GM21390 (cell line): ENCODE data around the gene CENPP.

Source experiments
- ATAC-seq: cut with Tn5 transposase; IDR thresholded peaks from one replicate; pipeline ENCODE4 v1.9.1; 2021; ENCODE audit not compliant: unreplicated experiment

CENPP gene

DNA sequence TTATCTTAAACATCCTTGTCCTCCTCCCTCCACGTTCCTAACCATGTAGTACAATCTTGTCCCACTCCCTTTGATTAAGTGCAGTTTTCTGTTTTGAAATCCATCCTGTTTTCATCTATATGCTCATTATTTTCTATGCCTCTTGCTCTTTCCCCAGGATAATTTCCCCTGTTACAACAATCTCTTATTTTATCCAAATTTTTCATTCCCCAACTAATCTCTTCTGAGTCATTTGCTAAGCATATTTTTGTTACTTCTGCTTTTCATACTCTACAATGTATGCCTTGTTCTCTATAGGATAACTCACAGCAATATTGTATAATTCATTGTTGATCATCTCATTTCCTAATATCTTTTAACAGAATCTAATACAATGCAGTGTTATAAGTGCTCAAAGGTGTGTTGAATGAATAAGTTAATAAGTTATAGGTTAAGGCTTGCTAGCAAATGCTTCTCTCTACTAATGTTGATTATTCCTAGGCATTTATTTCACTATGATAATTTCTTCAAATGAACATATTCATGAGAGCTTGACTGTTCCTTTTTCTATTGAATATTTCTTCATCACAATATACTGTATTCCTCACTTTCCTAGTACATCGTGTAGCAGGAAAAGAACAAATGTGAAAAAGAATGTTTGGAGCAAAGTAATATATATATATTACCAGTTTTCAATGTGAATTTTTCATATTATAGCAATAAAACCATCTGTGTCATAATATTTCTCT is 97.0 kb downstream of the CENPP start:
- no peak for ATAC-seq

- no peak for ATAC-seq
These were observed 97.9 kb downstream of the CENPP start for GRCh38 chr9:92423612-92424011.

DNA sequence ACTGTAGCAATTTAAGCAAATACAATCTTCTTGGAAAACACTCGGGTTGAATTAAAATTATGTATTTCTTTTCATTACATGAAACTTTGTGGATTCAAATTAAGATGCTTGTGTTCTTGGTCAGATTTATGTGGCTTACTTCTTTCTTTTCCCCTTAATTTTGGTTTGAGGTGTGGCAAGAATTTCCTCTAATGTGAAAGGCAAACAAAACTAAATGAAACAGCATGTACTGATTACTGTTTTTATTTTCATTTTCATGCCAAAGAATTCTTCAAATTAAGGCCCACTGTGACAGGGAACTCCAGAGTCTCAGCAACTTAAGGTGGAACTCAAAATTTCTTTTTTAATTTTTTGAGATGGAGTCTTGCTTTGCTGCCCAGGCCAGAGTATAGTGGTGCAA is 98.6 kb downstream of the CENPP start, which contains the start of gene OMD:
OMD (minus strand) TSS at position 132 of the 400 bp plus-strand sequence. CDS start 6,913 bp downstream, outside the sequence.
- no peak for ATAC-seq

GRCh38 chr9:92425474-92425873 is 99.7 kb downstream of the CENPP start:
- ATAC-seq, result no peak

GRCh38 chr9:92426501-92427145 is 100.9 kb downstream of the CENPP start:
- no peak for ATAC-seq

- ATAC-seq, result no peak
These were observed 104.1 kb downstream of the CENPP start for GRCh38 chr9:92429836-92430235.

DNA sequence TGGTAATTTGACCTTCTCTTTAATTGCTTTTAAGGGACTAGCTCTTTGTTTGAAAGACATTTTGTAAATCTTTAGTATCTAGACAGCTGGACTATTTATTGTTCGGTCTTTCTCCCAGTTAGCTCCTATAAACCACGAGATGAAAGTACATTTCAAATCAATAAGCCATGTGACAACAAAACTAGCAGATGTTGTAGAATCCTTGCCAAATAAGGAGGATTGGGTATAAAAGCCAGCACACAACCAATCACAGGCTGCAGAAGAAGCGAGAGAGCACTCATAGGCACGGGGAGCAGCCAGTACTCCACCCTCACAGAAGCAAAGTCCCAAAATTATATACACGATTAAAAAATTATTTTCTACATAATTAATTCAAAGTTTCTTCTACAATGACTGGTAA is 106.6 kb downstream of the CENPP start:
- no peak for ATAC-seq

GRCh38 chr9:92432972-92433548 is 107.3 kb downstream of the CENPP start:
- ATAC-seq, result no peak

DNA sequence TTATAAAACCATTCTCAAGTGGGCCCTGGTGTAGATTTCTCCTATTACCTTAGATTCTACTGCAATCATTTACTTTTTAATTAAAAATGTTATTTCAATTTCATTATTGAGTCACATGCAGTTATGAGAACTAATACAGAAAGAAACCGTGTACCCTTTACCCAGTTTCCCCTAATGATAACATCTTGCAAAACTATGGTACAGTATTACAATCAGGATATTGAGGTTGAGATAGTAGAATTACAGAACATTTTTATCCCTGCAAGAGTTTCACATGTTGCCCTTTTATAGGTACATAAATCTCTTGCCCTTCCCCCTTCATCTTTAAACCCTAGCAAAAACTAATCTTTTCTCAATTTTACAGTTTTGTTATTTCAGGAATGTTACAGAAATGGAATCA is 109.5 kb downstream of the CENPP start:
- no peak for ATAC-seq

GRCh38 chr9:92438900-92439526 is 113.3 kb downstream of the CENPP start:
- no peak for ATAC-seq

DNA sequence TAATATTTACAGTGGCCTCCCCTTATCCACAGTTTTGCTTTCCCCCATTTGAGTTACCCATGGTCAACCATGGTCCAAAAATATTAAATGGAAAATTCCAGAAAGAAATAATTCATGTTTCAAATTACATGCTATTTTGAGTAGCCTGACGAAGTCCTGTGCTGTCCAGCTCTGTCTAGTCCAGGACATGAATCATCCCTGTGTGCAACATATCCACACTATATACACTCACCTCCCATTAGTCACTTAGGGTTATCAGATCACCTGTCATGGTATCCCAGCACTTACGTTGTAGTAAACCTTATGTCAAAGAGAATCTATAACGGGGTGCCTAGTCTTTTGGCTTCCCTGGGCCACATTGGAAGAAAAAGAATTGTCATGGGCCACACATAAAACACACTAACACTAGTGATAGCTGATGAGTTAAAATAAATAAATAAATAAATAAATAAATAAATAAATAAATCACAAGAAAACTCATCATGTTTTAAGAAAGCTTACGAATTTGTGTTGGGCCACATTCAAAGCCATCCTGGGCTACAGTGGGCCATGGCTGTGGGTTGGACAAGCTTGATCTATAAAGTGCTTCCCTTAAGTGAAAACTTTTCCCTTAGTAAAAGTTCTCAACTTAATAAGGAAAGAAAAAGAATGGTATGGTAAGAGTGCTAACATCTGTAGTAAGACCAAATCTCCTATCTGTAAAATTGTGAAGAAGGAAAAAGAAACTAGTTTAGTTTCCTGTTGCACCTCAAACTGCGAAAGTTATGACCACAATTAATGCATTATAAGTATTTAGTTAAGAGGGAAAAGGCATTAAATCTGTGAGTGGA is 114.4 kb downstream of the CENPP start:
- ATAC-seq, result no peak

DNA sequence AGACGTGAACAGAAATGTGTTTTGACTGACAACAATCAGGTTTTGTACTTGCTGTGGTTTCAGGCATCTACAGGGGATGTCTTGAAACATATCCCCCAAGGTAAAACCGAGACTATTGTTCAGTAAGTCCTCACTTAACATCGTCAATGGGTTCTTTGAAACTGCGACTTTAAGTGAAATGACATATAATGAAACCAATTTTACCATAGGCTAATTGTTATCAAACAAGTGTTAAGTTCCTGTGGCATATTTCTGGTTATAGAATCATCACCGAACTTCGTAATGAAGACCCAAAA is 114.9 kb downstream of the CENPP start:
- ATAC-seq, result peak; percentile 63

DNA sequence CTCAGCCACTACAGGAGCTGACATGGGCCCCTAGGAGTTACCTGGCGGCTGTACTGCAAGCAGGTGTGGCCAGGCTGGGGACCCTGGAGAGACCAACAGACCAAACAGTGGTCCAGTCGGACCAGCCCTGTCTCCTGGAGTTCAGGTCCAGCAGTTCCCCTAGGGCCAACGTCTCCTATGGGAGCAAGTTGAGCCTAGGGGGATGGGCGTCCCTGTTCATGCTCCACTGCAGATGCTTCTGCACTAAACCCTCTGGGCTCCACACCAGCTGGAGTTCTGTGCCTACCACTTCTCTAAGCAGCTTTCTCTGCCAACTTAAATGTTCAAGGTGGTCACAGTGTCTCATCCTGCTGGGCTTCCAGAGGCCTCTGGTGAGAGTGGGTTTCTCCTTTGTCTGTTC is 119.1 kb downstream of the CENPP start:
- no peak for ATAC-seq

GRCh38 chr9:92446536-92446935 is 120.8 kb downstream of the CENPP start:
- no peak for ATAC-seq

GRCh38 chr9:92455217-92455616 is 129.5 kb downstream of the CENPP start:
- no peak for ATAC-seq

GRCh38 chr9:92457576-92457975 is 131.8 kb downstream of the CENPP start:
- ATAC-seq, result no peak

DNA sequence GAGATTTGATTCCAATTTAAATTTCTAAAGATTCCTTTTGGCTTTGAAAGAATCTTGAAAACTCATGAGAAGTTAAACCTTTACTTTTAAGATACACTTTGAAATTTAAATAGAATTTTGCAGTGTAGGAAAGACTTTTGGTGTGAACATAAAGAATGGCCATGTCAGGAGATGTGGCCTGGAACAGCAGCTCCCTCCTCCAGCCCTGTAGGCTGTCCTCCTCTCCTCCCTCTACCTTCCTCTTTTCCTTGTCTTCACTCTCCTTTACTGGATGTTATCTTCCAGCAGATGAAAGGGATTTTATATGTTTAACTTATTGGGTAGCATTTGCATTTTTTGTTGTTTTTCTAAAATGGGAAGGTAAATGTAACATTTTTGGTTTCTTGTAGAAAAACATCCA is 137.6 kb downstream of the CENPP start:
- no peak for ATAC-seq

GRCh38 chr9:92463984-92464383 is 138.2 kb downstream of the CENPP start:
- no peak for ATAC-seq

GRCh38 chr9:92467041-92467440 is 141.3 kb downstream of the CENPP start:
- no peak for ATAC-seq

GRCh38 chr9:92467511-92467910 is 141.8 kb downstream of the CENPP start:
- no peak for ATAC-seq

- ATAC-seq, result no peak
These were observed 142.5 kb downstream of the CENPP start for GRCh38 chr9:92468206-92468605.
